Lower leg skin (tissue), 3 donors: ENCODE data around the gene GDPD1.

Source experiments
- CTCF ChIP-seq, 3 donors: fragments of 450-650 bp; IDR thresholded peaks; one replicate each; pipeline ENCODE4 v1.5.1; 2016; ENCODE audit warnings: antibody characterized with exemption in 3 of 3, mild to moderate bottlenecking in 3 of 3, moderate library complexity in 2 of 3
- POLR2A ChIP-seq, 2 donors: fragments of 450-650 bp; IDR thresholded peaks; one replicate each; pipeline ENCODE4 v1.6.1; 2016 to 2017; ENCODE audit warnings: antibody characterized with exemption in 2 of 2, mild to moderate bottlenecking in 1 of 2, moderate library complexity in 1 of 2

- TF ChIP-seq CTCF (IDR thresholded peaks at IDR 0.05) (no peak), POLR2A (IDR thresholded peaks at IDR 0.05) (no peak)
Measured at GRCh38 chr17:59257101-59257500, 36.8 kb downstream of the GDPD1 start.
